Measurements from ENCODE around the gene CABLES2.
A peak's percentile ranks its signal among the peaks of the same experiment; 100 is the strongest.

Gene CABLES2

DNA sequence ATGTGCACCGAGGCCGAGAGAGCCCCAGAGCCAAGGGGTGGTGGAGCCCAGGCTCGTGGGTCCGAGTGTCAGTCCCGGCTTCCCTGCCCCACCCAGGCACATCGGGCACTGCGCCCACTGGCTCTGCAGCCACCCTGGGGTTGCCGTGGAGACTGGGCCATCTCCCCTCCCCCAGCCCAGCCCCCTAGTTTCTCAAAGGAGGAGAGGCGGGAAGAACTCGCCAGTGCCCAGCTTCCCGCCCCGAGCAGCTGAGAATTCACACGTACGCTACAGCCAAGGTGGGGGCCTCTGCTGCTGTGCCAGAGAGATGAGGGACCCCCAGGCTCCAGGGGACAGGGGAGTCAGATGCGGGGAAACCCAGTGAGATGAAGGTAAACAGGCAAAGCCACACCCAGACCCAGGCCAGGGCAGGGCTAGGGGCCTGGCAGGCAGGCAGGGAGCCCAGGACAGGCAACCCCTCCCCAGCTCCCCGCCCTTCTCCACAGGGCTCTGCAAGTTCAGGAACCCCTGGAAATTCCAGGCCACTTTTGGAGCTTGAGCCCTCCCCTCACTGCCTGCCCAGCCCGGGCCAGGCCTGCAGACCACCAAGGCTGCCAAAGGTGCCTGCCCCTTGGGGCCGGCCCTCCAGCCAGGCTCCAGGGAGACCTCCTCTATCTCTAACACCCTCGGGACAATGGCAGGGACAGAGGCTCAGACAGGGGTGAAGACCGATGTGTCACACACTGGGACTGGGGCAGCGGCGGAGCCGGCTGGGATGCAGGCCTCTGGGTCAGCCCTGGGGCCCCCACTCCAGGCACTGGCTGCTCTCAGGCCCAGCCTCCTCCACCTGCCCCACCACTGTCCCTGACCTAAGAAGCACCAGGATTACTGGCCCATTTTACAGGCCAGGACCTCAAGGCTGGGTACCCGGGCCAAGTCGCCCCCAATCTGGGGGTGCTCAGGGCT is 46.0 kb downstream of the CABLES2 start:
- H3K36me3 ChIP-seq (ENCODE audit: control insufficient read depth, insufficient read depth, low read length) = peaks cover 24% of the 10 kb centered on the region
- H3K4me3 ChIP-seq (ENCODE audit: low read depth, low read length) = no peak overlapping the region
- peak overlapping the region; percentile 76 for H3K9ac ChIP-seq (ENCODE audit: low read depth, low read length)
- H3K4me1 ChIP-seq (ENCODE audit: control insufficient read depth, insufficient read depth, low read length) = peaks cover 11% of the 10 kb centered on the region
- no peaks in the 10 kb centered on the region for H3K27me3 ChIP-seq (ENCODE audit: control insufficient read depth, insufficient read depth, low read length)
- no peaks in the 10 kb centered on the region for H3K9me3 ChIP-seq (ENCODE audit: control insufficient read depth, insufficient read depth, low read length)

DNA sequence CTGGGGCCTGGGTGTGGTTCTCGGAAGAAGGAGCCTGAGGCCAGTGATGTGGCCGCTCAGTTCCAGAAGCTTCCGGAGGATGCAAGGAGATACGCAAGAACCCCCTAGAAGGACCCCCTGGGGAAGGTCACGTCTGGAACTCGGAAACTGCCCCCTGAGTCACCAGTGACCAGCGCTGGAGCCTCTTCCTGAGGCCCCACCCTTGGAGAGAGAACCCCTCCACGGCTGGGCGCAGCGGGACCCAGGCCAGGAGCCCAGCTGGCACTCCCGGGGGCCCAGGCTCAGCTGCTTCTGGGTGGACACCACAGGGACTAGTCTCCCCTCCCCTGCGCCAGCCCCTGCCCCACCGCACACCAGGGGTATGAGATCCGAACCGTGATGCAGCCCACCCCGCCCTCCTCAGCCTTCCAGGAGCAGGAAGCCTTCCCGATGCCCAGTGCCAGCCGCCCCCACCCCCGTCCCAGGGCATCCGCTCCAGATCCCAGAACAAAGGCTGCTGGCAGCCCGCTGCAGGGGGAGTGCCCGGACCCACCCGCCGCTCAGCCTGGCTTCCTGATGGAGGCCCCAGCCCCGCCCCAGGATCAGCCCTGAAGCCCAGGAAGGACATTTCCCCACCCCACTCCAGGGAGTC is 47.5 kb downstream of the CABLES2 start:
- Histone ChIP-seq H3K4me3 (ENCODE audit: low read depth, low read length) (no peak overlapping the region), H3K9ac (ENCODE audit: low read depth, low read length) (no peak overlapping the region), H3K4me1 (ENCODE audit: control insufficient read depth, insufficient read depth, low read length) (peaks cover 19% of the 10 kb centered on the region)

DNA sequence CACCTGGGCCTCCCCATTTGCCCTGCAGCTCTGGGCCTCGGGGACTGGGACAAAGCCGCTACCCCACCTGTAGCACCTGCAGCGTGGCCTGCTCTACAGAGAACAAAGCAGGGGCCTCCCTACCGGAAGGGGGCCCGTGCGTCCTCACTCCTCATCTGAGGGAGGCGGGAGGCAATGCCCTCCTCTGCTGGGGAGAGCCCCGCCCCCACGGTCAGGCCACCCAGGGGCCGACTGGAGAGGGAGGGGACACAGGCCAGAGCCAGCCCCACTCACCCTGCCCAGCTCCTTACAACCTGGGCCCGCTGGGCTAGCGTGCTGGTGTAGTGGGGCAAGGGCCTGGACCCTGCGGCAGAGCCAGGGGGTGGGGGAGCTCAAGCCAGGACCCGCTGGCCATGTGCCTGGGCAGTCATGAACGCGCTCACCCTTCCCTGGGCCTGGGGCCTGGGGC is 48.0 kb downstream of the CABLES2 start:
- H3K9me3 ChIP-seq (ENCODE audit: control insufficient read depth, insufficient read depth, low read length) = no peaks in the 10 kb centered on the region
- peaks cover 21% of the 10 kb centered on the region for H3K36me3 ChIP-seq (ENCODE audit: control insufficient read depth, insufficient read depth, low read length)
- no peak overlapping the region for H3K4me3 ChIP-seq (ENCODE audit: low read depth, low read length)
- no peak overlapping the region for H3K9ac ChIP-seq (ENCODE audit: low read depth, low read length)
- H3K4me1 ChIP-seq (ENCODE audit: control insufficient read depth, insufficient read depth, low read length) = peaks cover 17% of the 10 kb centered on the region
- H3K27me3 ChIP-seq (ENCODE audit: control insufficient read depth, insufficient read depth, low read length) = no peaks in the 10 kb centered on the region

More for the DNA sequence above, 47.5 kb downstream of the CABLES2 start:
- no peaks in the 10 kb centered on the region for H3K9me3 ChIP-seq (ENCODE audit: control insufficient read depth, insufficient read depth, low read length)
- no peaks in the 10 kb centered on the region for H3K27me3 ChIP-seq (ENCODE audit: control insufficient read depth, insufficient read depth, low read length)
- peaks cover 24% of the 10 kb centered on the region for H3K36me3 ChIP-seq (ENCODE audit: control insufficient read depth, insufficient read depth, low read length)

DNA sequence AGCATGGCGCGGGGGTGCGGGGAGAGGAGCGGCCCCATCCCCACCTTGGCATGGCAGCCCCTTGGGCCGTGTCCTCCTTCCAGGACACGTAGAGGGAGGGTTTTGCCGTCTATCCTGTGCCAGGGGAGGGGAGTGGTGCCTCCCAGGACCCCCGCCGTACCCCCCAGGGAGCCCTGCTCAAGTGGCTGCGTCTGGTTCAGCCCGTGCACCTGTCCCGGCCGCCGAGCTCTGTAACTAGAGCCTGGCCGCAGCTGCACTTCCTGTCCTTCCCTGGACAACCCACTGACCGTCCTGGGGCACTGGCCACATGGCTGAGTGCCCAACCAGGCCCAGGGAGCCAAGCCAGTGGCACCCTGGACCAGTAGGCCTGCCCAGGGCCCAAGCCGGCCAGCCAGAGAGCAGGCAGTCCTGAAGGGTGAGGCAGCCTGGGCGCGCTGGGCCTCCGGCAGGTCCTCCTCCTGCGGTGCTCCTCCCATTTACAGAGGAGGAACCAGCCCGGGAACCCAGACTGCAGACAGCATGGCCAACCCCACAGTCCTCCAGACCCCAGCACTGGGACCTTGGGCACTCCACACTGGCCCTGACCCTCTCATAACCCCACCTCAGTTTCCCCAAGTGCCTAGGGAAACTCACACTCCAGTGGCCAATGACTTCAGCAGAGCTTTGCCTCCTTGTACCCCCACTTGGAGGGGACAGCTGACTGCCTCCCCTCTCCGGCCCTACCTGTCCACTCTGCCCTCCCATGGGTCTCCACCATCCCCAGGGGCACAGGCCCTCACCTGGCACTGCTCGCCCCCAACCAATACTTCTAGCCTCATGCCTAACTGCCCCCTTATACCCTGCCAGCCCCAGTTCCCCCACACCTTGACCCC is 48.7 kb downstream of the CABLES2 start:
- Histone ChIP-seq H3K9ac (ENCODE audit: low read depth, low read length) (peak overlapping the region; percentile 24), H3K9me3 (ENCODE audit: control insufficient read depth, insufficient read depth, low read length) (no peaks in the 10 kb centered on the region), H3K4me3 (ENCODE audit: low read depth, low read length) (no peak overlapping the region), H3K4me1 (ENCODE audit: control insufficient read depth, insufficient read depth, low read length) (peaks cover 17% of the 10 kb centered on the region), H3K36me3 (ENCODE audit: control insufficient read depth, insufficient read depth, low read length) (peaks cover 22% of the 10 kb centered on the region), H3K27me3 (ENCODE audit: control insufficient read depth, insufficient read depth, low read length) (no peaks in the 10 kb centered on the region)

DNA sequence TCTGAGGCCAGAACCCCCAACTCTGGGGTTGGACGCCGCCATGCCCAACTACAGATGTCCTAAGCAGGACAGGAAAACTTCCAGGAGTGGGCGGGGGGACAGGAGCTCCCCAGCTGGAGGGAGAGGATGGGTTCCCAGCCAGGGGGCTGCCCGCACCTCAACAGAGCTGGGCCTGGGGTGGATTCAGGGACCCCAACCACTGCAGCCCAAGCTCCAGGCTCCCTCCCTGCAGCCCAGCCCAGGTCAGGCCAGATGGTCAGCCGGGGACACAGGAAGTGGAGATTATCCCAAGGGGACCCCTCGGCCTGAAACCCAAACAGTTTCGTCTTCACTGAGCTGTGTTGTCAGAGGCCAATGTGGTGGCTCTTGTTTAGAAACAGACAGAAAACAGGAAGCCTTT is 49.4 kb downstream of the CABLES2 start:
- H3K27me3 ChIP-seq (ENCODE audit: control insufficient read depth, insufficient read depth, low read length) = no peaks in the 10 kb centered on the region
- H3K9me3 ChIP-seq (ENCODE audit: control insufficient read depth, insufficient read depth, low read length) = no peaks in the 10 kb centered on the region
- peak overlapping the region; percentile 12 for H3K9ac ChIP-seq (ENCODE audit: low read depth, low read length)
- no peak overlapping the region for H3K4me3 ChIP-seq (ENCODE audit: low read depth, low read length)
- peaks cover 30% of the 10 kb centered on the region for H3K36me3 ChIP-seq (ENCODE audit: control insufficient read depth, insufficient read depth, low read length)
- H3K4me1 ChIP-seq (ENCODE audit: control insufficient read depth, insufficient read depth, low read length) = peaks cover 17% of the 10 kb centered on the region

DNA sequence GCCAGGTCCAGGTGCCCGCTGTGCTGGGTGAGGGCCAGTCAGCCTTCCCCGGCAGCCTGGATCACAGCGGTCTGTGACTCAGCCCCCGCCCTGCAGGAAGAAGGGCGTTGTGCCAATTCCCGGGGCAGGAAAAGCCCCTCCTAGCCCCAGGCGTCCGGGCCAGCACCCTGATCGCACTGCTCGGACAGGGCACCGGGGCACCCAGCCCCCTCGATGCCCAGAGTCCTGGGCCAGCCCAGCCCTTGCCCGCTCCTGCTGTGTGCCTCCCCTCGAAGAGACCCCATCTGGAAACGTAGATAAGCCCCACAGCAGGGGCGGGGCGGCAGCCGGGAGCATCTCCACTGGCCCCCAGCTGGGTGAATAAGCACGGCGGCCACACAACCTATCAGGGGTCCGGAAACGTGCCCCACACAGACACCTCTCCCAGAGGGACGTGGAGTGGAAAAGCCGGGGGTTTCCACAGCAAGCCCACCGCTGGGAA is 49.9 kb downstream of the CABLES2 start:
- peak overlapping the region; percentile 12 for H3K9ac ChIP-seq (ENCODE audit: low read depth, low read length)

DNA sequence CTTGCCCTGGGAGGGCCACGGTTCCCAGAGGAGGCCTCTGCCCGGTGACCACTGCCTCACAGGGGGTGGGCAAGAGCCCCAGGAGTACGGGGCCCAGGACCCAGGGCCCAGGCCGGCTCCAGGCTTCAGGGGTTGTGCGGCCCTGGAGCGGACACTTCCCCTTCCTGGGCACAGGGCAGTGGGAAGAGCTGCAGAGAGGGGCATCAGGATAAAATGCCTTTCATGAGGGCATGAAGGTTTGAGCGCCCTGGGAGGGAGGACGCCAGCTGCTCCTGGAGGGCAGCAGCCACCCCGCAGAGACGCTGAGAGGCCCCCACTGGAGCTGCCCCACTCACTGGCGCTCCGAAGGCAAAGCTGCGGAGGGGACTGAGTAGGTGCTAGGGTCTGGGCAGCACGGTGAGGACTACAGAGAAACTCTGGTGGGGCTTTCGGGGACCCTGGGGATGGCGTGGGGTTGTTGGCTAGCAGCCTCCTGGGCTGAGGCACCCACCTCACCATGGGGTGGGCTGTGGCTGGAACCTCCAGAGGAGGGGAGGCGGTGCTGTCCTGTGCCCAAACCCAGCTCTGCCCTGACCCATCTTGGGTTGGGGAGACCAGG is 50.4 kb downstream of the CABLES2 start:
- peaks cover 10% of the 10 kb centered on the region for H3K4me1 ChIP-seq (ENCODE audit: control insufficient read depth, insufficient read depth, low read length)
- peaks cover 32% of the 10 kb centered on the region for H3K36me3 ChIP-seq (ENCODE audit: control insufficient read depth, insufficient read depth, low read length)
- H3K9me3 ChIP-seq (ENCODE audit: control insufficient read depth, insufficient read depth, low read length) = no peaks in the 10 kb centered on the region
- no peaks in the 10 kb centered on the region for H3K27me3 ChIP-seq (ENCODE audit: control insufficient read depth, insufficient read depth, low read length)
- H3K9ac ChIP-seq (ENCODE audit: low read depth, low read length) = peak overlapping the region; percentile 24
- no peak overlapping the region for H3K4me3 ChIP-seq (ENCODE audit: low read depth, low read length)

More for the DNA sequence above, 49.9 kb downstream of the CABLES2 start:
- H3K36me3 ChIP-seq (ENCODE audit: control insufficient read depth, insufficient read depth, low read length) = peaks cover 30% of the 10 kb centered on the region
- peaks cover 15% of the 10 kb centered on the region for H3K4me1 ChIP-seq (ENCODE audit: control insufficient read depth, insufficient read depth, low read length)
- no peaks in the 10 kb centered on the region for H3K27me3 ChIP-seq (ENCODE audit: control insufficient read depth, insufficient read depth, low read length)
- H3K4me3 ChIP-seq (ENCODE audit: low read depth, low read length) = no peak overlapping the region
- H3K9me3 ChIP-seq (ENCODE audit: control insufficient read depth, insufficient read depth, low read length) = no peaks in the 10 kb centered on the region

DNA sequence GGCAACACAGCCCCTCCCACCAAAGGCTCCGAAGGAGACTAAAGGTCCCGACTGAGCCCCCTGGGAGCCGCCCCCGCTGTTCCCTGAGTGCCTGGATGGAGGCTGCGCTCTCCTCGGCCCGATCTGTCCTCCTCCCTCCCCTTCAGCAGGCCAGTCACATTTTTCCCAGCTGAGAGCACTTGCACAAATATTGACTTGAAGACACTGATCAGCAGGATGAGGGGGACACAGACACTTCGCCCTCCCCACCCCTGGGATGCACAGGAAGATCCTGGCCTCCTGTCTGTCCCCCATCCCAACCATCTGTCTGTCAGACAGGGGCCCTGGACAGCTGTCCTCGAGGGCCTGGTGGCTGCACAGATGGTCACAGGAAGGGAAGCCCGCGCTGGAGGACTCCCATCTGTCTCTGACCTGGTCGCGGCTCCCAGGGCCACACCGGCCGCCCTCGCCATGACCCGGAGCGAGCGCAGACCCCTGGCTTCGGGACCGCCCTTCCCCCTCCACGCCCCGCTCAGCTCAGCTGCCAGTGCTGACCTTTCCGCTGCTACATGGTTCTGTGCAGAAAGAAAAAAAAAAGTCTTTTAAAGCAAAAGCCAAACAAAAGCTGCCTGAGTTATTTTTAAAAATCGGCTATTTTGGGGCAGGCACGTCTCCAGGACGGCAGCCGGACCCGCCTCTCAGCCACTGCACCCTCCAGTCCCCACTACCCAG is 51.1 kb downstream of the CABLES2 start:
- Histone ChIP-seq H3K27me3 (ENCODE audit: control insufficient read depth, insufficient read depth, low read length) (no peaks in the 10 kb centered on the region), H3K4me3 (ENCODE audit: low read depth, low read length) (no peak overlapping the region), H3K4me1 (ENCODE audit: control insufficient read depth, insufficient read depth, low read length) (peaks cover 10% of the 10 kb centered on the region), H3K9me3 (ENCODE audit: control insufficient read depth, insufficient read depth, low read length) (no peaks in the 10 kb centered on the region), H3K36me3 (ENCODE audit: control insufficient read depth, insufficient read depth, low read length) (peaks cover 39% of the 10 kb centered on the region), H3K9ac (ENCODE audit: low read depth, low read length) (peak overlapping the region; percentile 24)

DNA sequence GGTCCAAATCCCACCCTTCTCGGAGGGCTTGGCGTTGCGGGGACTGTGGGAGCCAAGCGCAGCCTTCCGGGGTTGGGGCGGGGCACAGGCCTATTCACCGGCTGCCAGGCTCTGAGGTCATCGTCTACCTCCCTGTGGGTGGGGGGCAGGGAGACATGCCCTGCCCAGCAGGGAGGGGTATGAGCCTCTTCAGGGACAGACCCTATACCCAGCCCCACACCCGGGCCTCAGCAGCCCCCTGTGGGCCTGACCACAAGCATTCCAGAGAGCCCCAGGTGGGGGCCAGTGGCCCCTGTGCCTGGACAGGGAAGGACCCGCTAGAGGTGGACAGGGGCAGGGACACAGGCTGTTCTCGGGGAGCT is 51.6 kb downstream of the CABLES2 start:
- no peaks in the 10 kb centered on the region for H3K9me3 ChIP-seq (ENCODE audit: control insufficient read depth, insufficient read depth, low read length)
- peaks cover 10% of the 10 kb centered on the region for H3K4me1 ChIP-seq (ENCODE audit: control insufficient read depth, insufficient read depth, low read length)
- H3K27me3 ChIP-seq (ENCODE audit: control insufficient read depth, insufficient read depth, low read length) = no peaks in the 10 kb centered on the region
- H3K9ac ChIP-seq (ENCODE audit: low read depth, low read length) = peak overlapping the region; percentile 79
- H3K4me3 ChIP-seq (ENCODE audit: low read depth, low read length) = no peak overlapping the region
- H3K36me3 ChIP-seq (ENCODE audit: control insufficient read depth, insufficient read depth, low read length) = peaks cover 44% of the 10 kb centered on the region

DNA sequence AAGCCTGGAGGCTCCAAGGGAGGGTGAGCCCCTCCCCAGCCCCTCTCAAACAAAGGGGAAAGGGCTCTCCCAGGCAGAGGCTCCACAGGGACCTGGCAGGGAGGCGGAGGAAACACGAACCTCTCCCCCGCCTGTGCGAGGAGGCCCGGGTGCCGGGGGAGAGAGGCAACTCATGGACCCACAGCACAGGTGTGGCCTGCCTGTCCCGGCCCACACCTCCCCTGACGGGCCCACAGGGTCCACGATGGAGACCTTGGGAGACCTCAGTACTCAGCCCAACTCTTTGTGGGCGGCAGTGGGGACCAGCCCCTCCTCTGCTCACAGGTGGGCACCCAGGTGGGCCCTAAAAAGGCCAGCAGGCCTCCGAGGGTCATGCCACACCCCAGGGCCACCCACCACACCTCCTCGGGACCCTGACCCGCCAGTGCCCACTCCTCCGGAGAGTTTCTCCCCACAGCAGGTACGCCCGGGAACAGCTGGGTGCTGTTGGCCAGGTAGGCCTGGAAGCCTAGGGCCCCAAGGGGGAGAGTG is 52.2 kb downstream of the CABLES2 start:
- no peaks in the 10 kb centered on the region for H3K9me3 ChIP-seq (ENCODE audit: control insufficient read depth, insufficient read depth, low read length)
- H3K4me3 ChIP-seq (ENCODE audit: low read depth, low read length) = no peak overlapping the region
- peaks cover 10% of the 10 kb centered on the region for H3K4me1 ChIP-seq (ENCODE audit: control insufficient read depth, insufficient read depth, low read length)
- H3K9ac ChIP-seq (ENCODE audit: low read depth, low read length) = peak overlapping the region; percentile 79
- no peaks in the 10 kb centered on the region for H3K27me3 ChIP-seq (ENCODE audit: control insufficient read depth, insufficient read depth, low read length)
- H3K36me3 ChIP-seq (ENCODE audit: control insufficient read depth, insufficient read depth, low read length) = peaks cover 50% of the 10 kb centered on the region
